AG04449 (cell line): Measurements from ENCODE around the gene DENND1A.

Experiments used
- CTCF ChIA-PET: fragments of 350-600 bp; formaldehyde crosslinking; extraction: SDS; loops from one replicate; lab custom pipeline; 2021; ENCODE audit warnings: antibody characterized with exemption; lab: Yijun Ruan, JAX
- POLR2A ChIA-PET: fragments of 400-600, 350-600 bp; formaldehyde crosslinking; extraction: SDS; loops from one replicate; lab custom pipeline; 2020; ENCODE audit warnings: antibody characterized with exemption, inconsistent platforms; lab: Yijun Ruan, JAX
- DNase-seq: peaks from one replicate; pipeline ENCODE4 v3.0.0-alpha.2; 2010; ENCODE audit warnings: low read depth, low spot score
- H3K4me3 ChIP-seq: 2 replicates; pipeline ENCODE4 v1.5.1; 2011; ENCODE audit warnings: low read depth, mild to moderate bottlenecking, control low read depth, low read length
- TF ChIP-seq, protein P1 (sequence below): IDR thresholded peaks from one replicate; pipeline ENCODE4 v1.5.1; 2011; ENCODE audit warnings: mild to moderate bottlenecking, moderate library complexity, low read length, control low read depth, inconsistent platforms; ENCODE audit not compliant: insufficient read depth; ENCODE audit errors: missing control alignments

The DENND1A gene

DNA sequence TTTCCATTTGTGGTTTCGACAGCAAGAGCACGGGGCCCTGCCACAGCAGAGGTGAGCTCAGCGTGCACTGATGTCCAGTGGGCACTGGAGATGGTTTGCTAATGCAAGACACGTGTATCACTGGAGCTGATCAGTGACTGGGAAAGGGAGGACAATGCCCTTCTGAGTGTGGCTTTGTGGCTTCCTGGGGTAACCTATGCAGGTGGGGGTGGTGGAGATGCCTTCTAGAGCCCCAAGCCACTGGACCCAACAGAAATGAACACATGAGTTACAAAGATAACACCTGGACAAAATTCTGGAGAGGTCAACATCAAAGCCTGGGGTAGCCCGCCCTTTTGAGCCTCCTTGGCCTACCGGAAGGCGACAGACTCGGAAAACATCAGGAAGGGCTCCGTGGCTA is 312.6 kb downstream of the DENND1A start:
- TF ChIP-seq, protein P1, sequence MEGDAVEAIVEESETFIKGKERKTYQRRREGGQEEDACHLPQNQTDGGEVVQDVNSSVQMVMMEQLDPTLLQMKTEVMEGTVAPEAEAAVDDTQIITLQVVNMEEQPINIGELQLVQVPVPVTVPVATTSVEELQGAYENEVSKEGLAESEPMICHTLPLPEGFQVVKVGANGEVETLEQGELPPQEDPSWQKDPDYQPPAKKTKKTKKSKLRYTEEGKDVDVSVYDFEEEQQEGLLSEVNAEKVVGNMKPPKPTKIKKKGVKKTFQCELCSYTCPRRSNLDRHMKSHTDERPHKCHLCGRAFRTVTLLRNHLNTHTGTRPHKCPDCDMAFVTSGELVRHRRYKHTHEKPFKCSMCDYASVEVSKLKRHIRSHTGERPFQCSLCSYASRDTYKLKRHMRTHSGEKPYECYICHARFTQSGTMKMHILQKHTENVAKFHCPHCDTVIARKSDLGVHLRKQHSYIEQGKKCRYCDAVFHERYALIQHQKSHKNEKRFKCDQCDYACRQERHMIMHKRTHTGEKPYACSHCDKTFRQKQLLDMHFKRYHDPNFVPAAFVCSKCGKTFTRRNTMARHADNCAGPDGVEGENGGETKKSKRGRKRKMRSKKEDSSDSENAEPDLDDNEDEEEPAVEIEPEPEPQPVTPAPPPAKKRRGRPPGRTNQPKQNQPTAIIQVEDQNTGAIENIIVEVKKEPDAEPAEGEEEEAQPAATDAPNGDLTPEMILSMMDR = no peak
- ChIA-PET CTCF (no interaction called here), POLR2A (no interaction called here)
- H3K4me3 ChIP-seq = no peak overlapping the region
- DNase-seq = no peak

DNA sequence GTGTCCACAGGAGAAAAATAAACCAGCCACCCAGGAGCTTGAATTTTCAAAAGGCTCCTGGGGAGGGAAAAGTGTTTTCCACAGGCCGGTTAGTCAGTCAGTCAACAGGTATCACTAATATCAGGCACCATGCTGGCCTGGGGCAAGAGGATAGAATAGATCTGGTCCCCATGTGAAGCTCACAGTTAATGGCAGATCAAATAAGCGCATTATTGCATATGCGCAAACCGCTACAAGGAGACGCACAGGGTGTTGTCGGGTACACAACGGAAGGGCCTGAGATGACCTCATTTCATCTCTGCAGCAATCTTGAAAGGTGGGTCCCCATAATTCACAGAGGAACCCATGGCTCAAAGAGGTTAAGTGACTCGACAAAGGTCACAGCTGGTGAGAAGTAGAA is 313.2 kb downstream of the DENND1A start:
- no peak overlapping the region for H3K4me3 ChIP-seq
- TF ChIP-seq, protein P1 = no peak
- CTCF ChIA-PET = no interaction called here
- POLR2A ChIA-PET = no interaction called here
- no peak for DNase-seq

DNA sequence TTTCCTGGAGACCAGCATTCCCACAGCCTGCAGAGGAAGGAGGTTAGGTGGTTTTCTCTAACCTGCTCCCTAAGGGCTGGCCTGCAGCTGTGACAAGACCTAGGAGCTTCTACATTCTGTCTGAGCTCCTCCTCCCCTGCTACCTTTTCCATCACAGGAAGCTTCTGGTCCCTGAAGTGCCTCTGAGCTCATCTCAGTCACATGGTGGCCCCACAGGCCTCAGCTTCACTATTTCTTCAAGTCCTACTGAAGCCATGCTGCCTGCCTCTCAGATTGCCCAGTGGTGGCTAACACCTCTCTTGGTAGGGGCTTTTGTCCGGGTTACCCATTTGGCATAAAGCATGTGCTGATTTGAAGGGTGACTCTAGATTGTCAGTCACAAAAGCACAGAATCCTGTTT is 314.5 kb downstream of the DENND1A start:
- POLR2A ChIA-PET = no interaction called here
- no peak for DNase-seq
- no peak overlapping the region for H3K4me3 ChIP-seq
- TF ChIP-seq, protein P1 = no peak
- CTCF ChIA-PET = no interaction called here

DNA sequence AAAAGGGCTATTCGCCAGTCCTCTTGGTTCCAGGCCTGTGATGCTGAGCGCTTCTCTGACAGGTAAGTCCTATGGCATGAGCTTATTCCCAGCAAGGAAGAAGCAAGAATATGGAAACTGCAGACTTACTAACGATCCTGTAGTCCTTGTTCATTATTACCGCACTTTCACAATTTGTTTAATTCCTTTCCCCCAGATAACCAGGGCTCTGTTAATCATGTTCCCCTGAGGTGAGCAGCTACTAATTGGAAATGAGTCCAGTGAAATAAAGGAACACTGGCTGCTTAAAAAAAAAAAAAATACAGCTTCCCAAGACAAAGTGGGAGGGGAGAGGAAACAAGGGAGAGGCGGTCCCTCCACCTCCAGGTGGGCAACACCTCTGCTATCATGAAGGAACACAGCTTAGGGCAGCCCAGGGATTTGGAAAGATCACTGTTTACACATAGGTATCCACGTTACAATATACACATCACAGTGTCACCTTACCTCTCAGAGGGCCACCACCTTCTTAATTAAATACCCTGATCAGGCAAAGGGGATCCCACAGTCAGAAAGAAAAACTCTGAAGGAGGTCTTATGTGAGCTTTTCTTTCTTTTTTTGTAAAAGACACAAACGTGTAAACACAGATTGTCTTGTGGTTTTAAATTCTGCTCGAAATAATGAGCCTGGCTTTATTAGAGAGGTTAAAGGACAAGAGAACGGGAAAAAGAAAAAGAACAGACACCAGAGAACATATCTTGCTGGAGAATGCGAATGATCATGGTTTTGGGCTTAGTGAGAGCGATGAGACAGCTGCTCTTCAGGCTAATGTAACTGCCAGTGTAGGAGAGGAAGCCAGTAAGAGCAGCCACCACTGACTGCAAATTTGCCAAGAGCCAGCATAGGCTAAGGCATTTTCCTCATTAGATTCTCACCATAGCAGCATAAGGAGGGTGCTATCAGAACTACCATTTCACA is 315.3 kb downstream of the DENND1A start:
- TF ChIP-seq, protein P1 = no peak
- no peak for DNase-seq
- H3K4me3 ChIP-seq = no peak overlapping the region
- CTCF ChIA-PET = interaction anchor here (0.7 kb wide), 1 partner anchor 23 kb away, joined by 4 read pairs; no protein-coding TSS in a partner anchor
- POLR2A ChIA-PET = no interaction called here

DNA sequence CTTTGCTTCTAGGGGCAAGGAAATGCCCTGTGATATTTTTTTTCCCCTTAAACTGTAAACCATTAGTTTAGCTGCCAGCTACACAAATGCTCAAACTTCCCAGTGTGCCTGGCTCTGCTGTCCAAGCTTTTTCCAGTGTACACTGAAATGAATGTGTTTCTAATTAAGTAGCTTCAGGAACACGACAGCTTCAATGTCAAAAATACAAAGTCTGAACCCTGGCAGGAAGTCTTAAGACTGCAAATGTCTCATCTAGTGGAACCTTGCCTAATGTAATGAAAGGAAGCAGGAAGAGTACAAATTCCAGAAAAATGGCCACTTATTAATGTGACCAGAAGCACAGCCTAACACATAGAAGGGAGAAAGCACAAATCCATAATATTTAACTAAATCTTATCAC is 318.7 kb downstream of the DENND1A start:
- DNase-seq = peak; percentile 14
- ChIA-PET CTCF (no interaction called here), POLR2A (no interaction called here)
- TF ChIP-seq, protein P1 = no peak
- no peak overlapping the region for H3K4me3 ChIP-seq

DNA sequence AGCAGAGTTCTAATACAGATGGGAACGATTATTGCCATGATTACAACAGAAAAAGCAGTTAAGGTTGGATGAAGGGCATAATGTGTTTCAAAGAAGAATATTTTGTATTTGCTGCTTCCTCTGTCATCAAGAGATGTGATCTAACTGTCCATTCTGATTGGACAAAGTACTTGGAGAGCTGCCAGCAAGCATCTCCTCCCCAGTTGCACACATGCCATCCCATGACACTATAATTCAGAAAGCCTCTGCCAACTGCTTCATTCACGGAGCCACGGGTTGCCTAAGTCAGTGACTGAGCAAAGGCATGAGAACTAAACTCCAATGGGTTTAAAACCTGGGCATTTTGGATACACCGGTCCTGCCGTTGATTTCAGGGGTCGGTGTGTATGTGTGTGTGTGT is 320.1 kb downstream of the DENND1A start:
- no peak overlapping the region for H3K4me3 ChIP-seq
- TF ChIP-seq, protein P1 = no peak
- ChIA-PET POLR2A (no interaction called here), CTCF (no interaction called here)
- no peak for DNase-seq
